GM19351 (cell line): ENCODE measurements around the gene PIKFYVE.
"Not testable (repeated sequence)": the region's sequence is repeated elsewhere in the genome, so short reads cannot be mapped to it uniquely, and the experiment has no call there.

Experiments used
- ATAC-seq: cut with Tn5 transposase; IDR thresholded peaks from one replicate; pipeline ENCODE4 v1.9.1; 2021; ENCODE audit warnings: mild to moderate bottlenecking, moderate library complexity; ENCODE audit not compliant: unreplicated experiment

PIKFYVE gene

DNA sequence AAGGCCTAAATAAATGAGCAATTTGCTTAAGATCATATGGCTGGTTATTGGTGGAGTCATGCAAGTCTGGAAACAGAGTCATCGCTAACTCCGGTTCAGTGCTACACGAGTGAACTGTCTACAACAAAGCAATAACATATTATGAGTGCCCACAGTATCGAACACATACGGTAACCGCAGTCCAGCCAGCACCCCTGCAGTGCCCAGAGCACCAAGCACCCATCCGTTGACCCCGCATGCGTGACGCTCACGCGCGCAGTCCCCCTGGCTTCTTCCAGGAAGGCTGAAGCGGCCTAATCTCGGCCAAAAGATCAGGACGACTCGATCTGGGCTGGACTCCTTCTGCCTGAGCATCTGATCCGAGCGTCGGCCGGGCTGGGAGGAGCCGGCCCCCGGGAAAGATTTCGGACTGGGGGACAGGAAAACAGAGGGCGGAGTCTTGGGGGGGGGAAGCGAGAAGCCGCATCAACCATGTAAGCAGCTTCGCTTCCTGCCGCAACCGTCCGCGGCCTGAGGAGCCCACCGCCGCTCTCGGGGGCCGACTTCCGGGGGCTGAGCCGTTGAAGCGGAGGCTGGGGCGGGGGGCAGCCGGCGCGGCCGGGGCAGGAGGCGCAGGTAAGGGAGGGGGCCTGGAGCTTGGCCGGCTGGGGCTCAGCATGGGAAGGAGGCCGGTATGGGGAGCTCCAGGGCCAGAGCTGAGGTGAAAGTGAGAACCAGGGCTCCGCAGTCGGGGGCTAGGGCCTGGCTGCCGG is at the start of gene PIKFYVE:
Gene PIKFYVE, plus strand, starts transcription at position 455 of the 752 bp plus-strand sequence. CDS start 5,265 bp downstream, outside the sequence.
- ATAC-seq = peak; percentile 78

- ATAC-seq = not testable (repeated sequence)
Observed at GRCh38 chr2:208221873-208222272, 44.2 kb upstream of the PIKFYVE start.

- ATAC-seq = no peak
Observed at GRCh38 chr2:208222351-208222750, 43.7 kb upstream of the PIKFYVE start.

GRCh38 chr2:208224802-208225201 is 41.3 kb upstream of the PIKFYVE start:
- no peak for ATAC-seq

- ATAC-seq = no peak
Observed at GRCh38 chr2:208227581-208228232, 38.3 kb upstream of the PIKFYVE start.

GRCh38 chr2:208228476-208228875 is 37.6 kb upstream of the PIKFYVE start:
- no peak for ATAC-seq

- ATAC-seq = no peak
Observed at GRCh38 chr2:208234786-208235185, 31.3 kb upstream of the PIKFYVE start.

GRCh38 chr2:208235860-208236259 is 30.2 kb upstream of the PIKFYVE start:
- ATAC-seq = no peak

DNA sequence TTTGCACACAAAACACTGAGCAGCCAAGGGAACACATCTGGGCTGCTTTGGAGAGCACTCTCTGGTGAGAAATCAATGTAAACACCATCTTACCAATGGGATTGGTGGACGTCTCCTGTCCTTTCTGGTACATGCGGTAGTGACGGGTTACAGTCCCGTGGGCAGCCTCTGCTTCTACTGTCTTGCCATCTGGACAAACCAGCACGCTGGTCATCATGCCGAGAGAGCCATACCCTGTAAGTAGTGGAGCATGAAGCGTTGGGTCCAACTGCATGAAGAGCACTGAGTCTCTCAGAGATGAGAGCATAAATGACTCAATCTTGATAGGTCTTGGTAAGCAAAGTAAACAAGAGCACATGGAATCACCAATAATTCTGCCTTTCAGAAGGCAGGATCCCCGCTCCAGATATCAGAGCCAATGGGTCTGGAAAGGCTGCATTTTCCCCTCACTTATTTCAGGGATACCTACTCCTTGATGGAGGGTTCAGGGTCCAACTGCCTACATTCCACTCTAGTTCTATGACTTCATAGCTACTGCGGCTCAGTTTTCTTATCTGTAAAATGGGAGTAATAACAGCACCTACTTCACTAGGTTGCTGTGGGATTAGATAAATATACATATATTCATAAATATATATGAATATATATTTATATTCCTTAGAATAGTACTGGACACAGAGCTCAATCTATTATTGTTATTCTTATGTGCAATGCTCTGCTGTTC is 26.1 kb upstream of the PIKFYVE start:
- ATAC-seq = no peak

DNA sequence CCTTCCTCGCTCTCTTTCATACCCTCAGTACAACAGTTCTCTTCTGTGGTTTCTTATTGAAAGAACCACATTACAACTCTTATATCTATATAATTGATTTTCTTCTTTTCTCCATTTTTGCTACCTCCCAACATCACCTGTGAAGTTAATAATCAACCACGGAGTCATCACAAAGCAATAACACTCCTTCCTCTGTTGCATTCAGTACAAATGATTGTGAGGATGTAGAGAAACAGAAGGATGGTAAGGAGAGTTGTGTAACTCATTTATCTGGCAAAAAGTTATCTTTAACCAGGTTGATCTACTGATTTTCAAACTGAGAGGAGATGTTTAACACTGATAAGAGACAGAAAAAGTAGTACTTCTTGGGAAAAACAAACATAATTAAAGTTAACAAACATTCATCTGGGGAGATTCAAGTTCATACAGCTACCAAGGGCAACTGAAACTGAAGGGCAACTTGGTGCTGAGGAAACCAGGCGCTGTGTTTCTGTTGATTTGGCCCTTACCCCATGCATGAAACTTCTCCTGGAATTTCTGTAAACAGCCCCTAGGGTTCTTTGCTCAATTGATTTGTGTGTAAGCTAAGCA is 25.3 kb upstream of the PIKFYVE start:
- ATAC-seq = no peak

GRCh38 chr2:208244422-208244821 is 21.6 kb upstream of the PIKFYVE start:
- no peak for ATAC-seq

GRCh38 chr2:208245746-208246145 is 20.3 kb upstream of the PIKFYVE start:
- ATAC-seq = no peak

DNA sequence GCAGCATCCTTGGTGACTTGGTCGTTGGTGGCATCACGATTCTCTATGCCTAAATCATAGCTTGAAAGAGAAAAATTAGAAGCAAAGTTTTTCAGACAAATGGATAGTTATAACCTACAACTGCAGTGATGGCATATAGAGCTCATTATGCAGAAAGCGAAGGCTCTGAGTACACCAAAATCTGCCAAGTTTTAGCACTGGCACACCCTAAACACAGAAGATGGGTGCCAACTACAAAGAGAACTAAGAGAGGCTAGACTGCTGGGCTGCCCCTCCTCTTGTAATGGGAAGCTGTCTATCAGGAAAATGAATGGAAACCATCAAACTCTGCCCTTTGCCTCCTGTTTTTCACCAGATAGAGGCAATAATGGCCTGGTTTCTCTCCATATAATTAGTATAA is 17.5 kb upstream of the PIKFYVE start:
- ATAC-seq = no peak

GRCh38 chr2:208249296-208249695 is 16.8 kb upstream of the PIKFYVE start:
- ATAC-seq = no peak

GRCh38 chr2:208250388-208250787 is 15.7 kb upstream of the PIKFYVE start:
- ATAC-seq = no peak

DNA sequence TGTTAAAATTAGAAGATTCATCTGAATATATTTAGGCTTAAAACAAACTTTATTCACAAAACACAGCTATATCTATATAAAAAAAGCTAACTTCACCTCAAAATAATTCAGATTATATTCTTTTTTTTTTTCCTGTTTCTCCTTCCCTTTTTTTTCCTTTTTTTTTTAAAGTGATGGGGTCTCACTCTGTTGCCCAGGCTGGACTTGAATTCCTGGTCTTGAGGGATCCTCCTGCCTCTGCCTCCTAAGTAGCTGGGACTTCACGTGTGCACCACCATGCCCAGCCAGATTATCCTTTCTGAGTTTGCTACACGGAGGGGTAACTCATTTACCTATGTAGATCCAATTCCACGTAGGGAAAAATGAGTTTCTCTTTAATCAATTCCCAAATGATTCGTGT is 15.0 kb upstream of the PIKFYVE start:
- no peak for ATAC-seq

DNA sequence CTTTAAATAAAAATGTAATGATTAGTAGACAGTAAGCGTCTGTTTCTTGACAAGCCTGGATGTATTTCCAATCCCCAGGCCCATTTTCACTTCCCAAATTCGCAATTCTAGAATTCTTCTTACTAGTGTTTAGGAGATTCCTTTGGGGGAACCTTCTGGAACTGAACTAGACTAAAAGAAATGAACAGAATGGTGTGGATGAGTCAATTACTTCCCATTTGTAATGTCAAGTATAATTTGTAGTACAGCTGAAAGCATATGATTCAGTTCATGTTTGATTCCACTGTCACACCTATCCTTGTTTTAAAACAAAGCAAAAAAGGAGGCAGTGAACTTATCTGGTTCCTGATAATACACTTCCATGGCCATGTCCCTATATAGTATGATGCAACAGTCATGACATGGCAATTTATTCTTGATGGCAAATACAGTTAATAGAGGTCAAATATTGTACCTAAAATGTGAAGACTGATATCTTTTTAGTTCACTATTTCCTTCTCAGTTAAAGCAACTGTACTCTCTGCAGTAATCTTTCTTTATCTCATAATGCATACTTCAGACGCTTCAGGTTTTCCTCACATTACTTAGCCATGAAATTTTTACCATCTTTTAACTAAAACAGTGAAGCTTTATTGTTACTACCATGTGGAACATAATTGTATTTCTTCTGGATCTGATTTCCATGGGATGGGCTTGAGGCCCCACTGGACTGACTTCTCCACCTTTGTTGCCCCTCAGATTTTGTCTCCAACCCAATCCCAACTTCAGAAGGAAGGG is 13.2 kb upstream of the PIKFYVE start:
- ATAC-seq = no peak

- ATAC-seq = no peak
Observed at GRCh38 chr2:208253600-208254117, 12.4 kb upstream of the PIKFYVE start.

DNA sequence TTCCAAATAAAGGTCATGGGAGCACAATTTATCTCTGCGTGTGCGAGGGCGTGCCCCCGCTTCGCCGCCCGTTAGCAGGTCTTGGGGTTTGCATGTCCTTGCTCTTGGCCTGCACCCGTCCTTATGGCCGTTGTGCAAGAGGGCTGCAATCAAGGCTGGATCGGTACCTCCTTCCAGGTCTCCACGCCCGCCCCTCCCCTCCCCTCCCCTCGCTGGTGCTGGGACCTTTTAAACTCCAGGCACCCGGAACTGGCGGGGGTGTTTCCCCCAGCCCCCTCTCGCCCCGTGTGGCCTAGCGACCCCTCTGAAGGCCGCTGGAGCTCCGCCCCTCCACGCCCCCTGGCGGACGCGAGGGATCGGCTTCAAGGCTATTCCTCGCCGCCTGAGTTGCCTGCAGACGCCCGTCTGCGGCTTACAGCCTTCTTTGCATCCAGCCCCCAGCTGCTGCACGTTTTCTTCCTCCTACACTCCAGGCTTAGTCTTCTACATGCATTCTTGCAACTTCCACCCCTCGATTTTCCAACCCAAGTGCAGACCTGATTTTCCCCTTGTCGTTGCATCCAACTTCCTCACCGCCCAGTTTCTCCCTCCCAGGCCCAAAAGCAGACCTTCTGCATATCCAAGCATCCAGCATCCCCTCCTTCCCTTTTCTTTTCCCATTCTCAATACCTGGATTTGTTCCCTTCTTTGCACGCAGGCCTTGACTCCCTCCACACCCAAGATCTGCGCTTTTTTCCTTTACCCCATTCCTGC is 11.8 kb upstream of the PIKFYVE start:
- peak; percentile 67 for ATAC-seq
